ENCODE data around the gene MAP2K5.

The MAP2K5 gene

GRCh38 chr15:67701669-67702068 lies 159.2 kb downstream of the MAP2K5 start:
- TF ChIP-seq ZNF76 (tag by site-specific recombination; IDR thresholded peaks at IDR 0.05; ENCODE audit: borderline replicate concordance, low read depth) (no peak), ZNF518A (tag by site-specific recombination; conservative IDR thresholded peaks at IDR 0.05; ENCODE audit: low read depth) (no peak), ZNF530 (tag by site-specific recombination; IDR thresholded peaks at IDR 0.05; ENCODE audit: low read depth) (no peak), ZNF629 (tag by site-specific recombination; IDR thresholded peaks at IDR 0.05) (no peak), ZNF416 (tag by site-specific recombination; IDR thresholded peaks at IDR 0.05) (no peak), ZNF677 (tag by site-specific recombination; IDR thresholded peaks at IDR 0.05) (no peak), HOXA7 (CRISPR knock-in tag; IDR thresholded peaks at IDR 0.05; ENCODE audit: borderline replicate concordance) (no peak), ZNF529 (tag by site-specific recombination; IDR thresholded peaks at IDR 0.05; ENCODE audit: insufficient replicate concordance) (no peak), ZNF341 (tag by site-specific recombination; IDR thresholded peaks at IDR 0.05; ENCODE audit: low read depth) (no peak), ZNF404 (tag by site-specific recombination; IDR thresholded peaks at IDR 0.05) (no peak), ZNF610 (tag by site-specific recombination; IDR thresholded peaks at IDR 0.05; ENCODE audit: borderline replicate concordance) (no peak), ZFP69B (tag by site-specific recombination; IDR thresholded peaks at IDR 0.05) (no peak), ZNF16 (tag by site-specific recombination; IDR thresholded peaks at IDR 0.05; ENCODE audit: low read depth) (no peak), EGR2 (tag by site-specific recombination; IDR thresholded peaks at IDR 0.05; ENCODE audit: low read depth) (no peak), ZNF560 (tag by site-specific recombination; IDR thresholded peaks at IDR 0.05; ENCODE audit: borderline replicate concordance) (no peak), ZNF175 (tag by site-specific recombination; IDR thresholded peaks at IDR 0.05) (no peak), ZBTB17 (tag by site-specific recombination; IDR thresholded peaks at IDR 0.05) (no peak), ZNF837 (tag by site-specific recombination; IDR thresholded peaks at IDR 0.05) (no peak)
- TF ChIP-seq, protein P1, sequence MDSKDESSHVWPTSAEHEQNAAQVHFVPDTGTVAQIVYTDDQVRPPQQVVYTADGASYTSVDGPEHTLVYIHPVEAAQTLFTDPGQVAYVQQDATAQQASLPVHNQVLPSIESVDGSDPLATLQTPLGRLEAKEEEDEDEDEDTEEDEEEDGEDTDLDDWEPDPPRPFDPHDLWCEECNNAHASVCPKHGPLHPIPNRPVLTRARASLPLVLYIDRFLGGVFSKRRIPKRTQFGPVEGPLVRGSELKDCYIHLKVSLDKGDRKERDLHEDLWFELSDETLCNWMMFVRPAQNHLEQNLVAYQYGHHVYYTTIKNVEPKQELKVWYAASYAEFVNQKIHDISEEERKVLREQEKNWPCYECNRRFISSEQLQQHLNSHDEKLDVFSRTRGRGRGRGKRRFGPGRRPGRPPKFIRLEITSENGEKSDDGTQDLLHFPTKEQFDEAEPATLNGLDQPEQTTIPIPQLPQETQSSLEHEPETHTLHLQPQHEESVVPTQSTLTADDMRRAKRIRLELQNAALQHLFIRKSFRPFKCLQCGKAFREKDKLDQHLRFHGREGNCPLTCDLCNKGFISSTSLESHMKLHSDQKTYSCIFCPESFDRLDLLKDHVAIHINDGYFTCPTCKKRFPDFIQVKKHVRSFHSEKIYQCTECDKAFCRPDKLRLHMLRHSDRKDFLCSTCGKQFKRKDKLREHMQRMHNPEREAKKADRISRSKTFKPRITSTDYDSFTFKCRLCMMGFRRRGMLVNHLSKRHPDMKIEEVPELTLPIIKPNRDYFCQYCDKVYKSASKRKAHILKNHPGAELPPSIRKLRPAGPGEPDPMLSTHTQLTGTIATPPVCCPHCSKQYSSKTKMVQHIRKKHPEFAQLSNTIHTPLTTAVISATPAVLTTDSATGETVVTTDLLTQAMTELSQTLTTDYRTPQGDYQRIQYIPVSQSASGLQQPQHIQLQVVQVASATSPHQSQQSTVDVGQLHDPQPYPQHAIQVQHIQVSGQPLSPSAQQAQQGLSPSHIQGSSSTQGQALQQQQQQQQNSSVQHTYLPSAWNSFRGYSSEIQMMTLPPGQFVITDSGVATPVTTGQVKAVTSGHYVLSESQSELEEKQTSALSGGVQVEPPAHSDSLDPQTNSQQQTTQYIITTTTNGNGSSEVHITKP (tag by site-specific recombination; IDR thresholded peaks at IDR 0.05), result no peak
- TF ChIP-seq, protein P2, sequence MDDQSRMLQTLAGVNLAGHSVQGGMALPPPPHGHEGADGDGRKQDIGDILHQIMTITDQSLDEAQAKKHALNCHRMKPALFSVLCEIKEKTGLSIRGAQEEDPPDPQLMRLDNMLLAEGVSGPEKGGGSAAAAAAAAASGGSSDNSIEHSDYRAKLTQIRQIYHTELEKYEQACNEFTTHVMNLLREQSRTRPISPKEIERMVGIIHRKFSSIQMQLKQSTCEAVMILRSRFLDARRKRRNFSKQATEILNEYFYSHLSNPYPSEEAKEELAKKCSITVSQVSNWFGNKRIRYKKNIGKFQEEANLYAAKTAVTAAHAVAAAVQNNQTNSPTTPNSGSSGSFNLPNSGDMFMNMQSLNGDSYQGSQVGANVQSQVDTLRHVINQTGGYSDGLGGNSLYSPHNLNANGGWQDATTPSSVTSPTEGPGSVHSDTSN (CRISPR knock-in tag; IDR thresholded peaks at IDR 0.05), result no peak
- CTCF ChIA-PET, result no interaction called here
- Histone ChIP-seq H3K4me3 (ENCODE audit: low read depth, low read length) (no peak overlapping the region), H3K36me3 (ENCODE audit: control insufficient read depth in 2 of 2, insufficient read depth in 1 of 2, low read length in 2 of 2) (no peaks in the 10 kb centered on the region; a peak in 1 of 3 replicates), H3K27ac (ENCODE audit: extremely low read depth, low read depth, low read length) (no peak overlapping the region), H3K4me1 (ENCODE audit: control insufficient read depth, insufficient read depth, low read length) (no peaks in the 10 kb centered on the region), H3K9me3 (ENCODE audit: control insufficient read depth, insufficient read depth, low read depth, low read length) (no peaks in the 10 kb centered on the region; the same call in 1 of the 2 replicates)
- POLR2A ChIA-PET, result no interaction called here
